GM12875 (cell line): ENCODE results near the gene RHOF.
"Not testable (repeated sequence)": the region's sequence is repeated elsewhere in the genome, so short reads cannot be mapped to it uniquely, and the experiment has no call there.

Source experiments
- H3K4me3 ChIP-seq: one replicate; pipeline ENCODE4 v1.5.1; 2011; ENCODE audit warnings: low read depth, low read length, control low read depth
- CTCF ChIP-seq: IDR thresholded peaks from 2 replicates; pipeline ENCODE4 v1.5.1; 2011; ENCODE audit warnings: low read depth, mild to moderate bottlenecking, control low read depth, inconsistent platforms, low read length, moderate library complexity, borderline replicate concordance; ENCODE audit not compliant: insufficient read depth

RHOF gene

GRCh38 chr12:121795034-121795968 lies 1.8 kb upstream of the RHOF start:
- no peak overlapping the region for H3K4me3 ChIP-seq

DNA sequence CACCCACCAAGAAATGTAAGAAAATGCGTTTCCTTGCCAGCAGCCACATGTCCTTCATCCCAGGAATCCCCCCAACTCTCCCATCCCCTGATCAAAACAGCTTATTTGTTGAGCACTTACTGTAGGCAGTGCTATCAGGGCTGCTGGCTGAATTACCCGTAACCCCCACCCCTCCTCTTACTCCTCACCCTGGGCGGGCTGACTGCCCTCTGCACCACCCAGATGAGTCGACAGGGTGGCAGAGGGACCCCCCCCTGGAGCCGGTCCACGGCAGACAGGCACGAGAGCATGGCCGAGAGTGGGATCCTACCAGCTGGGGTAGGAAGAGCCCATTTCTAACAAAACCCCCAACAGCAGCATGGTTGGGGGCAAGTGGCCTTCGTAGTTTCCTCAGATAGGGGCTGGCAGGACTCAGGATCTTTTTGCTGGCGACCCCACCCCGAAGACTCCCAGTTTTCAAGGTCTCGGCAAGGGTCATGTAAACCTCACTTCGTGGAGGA lies 1.1 kb upstream of the RHOF start:
- no peak for TF ChIP-seq CTCF
- peak overlapping the region; percentile 17 for H3K4me3 ChIP-seq

More at GRCh38 chr12:121795034-121795968, 1.8 kb upstream of the RHOF start:
- peak; percentile 98 for TF ChIP-seq CTCF

DNA sequence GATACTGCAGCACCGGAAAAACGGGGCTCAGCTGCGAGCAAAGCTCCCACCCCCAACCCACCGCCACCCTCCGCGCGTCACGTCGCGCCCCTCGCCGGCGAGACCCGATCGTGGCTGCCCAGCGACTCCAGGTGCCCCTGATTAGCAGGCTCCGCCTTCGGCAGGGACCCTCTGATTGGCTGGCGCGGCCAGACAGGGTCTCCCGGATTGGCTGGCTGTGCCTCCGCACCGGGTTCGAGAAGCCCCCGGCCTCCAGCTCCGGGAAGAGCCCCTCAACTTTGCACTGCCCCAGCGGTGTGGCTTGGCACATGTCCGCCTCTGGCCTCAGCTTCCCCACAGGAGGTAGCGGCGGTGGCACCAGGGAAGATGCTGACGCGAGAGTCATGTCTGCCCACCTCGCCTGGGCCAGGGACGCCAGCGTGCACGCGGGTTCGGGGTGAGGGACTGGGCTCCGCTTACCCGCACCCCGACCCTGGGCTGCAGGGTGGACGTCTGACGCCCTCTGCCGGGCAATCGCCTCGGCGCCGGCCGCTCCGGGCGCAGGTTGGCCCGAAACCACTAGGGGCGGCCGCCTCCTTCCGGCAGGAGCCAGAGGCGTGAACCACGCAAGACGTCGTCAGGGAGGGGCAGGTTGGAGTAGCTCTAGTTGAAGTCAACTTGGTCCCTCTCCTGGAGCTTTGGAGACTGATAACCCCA lies 498 bp upstream of the RHOF start:
- H3K4me3 ChIP-seq = peak overlapping the region; percentile 95
- peak; percentile 100 for TF ChIP-seq CTCF

GRCh38 chr12:121792607-121793439 lies 665 bp downstream of the RHOF start:
- peak; percentile 13; the same call in 1 of the 2 replicates for TF ChIP-seq CTCF
- H3K4me3 ChIP-seq = peak overlapping the region; percentile 95

DNA sequence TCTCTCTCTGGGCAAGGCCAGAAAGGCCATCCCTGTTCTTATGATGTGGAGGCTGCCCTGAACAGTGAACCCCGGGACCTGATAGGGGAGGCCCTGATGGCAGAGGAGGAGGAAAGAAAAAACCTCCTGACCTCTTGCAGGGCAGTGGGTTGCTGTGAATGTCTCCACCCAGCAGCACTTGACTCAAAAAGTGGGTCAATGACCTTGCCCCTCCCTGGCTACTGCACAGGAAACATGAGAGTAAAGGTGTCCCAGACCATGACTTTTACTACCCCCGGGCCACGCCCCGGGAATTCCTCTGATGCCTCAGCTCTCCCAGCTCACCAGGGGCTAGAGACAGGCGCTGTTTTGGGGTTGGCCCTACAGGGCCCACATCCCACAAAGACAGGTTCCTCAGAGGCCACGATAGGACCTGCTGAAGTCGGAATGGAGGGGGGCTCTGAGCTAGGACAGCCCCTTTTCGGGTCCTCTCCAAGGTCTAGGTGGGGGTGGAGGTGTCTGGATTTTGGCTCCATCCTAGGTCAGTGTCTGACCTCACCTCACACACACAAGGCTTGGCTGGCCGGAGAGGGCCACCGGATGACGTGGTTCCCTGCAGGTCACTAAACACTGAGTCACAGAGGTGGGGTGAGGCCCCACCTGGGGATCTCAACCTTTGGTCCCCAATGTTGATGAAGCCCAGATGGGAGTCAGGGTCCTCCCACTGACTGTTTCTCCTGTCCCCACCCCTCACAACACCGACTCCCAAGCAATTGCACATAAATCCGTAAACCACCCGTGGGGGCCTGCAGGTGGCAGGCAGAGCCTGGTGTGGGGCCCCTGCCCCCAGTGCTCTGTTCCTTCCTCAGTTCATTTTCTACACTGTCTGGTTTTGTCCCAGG lies 1.6 kb downstream of the RHOF start:
- H3K4me3 ChIP-seq = peak overlapping the region; percentile 95
- TF ChIP-seq CTCF = peak; percentile 23; the same call in 1 of the 2 replicates

DNA sequence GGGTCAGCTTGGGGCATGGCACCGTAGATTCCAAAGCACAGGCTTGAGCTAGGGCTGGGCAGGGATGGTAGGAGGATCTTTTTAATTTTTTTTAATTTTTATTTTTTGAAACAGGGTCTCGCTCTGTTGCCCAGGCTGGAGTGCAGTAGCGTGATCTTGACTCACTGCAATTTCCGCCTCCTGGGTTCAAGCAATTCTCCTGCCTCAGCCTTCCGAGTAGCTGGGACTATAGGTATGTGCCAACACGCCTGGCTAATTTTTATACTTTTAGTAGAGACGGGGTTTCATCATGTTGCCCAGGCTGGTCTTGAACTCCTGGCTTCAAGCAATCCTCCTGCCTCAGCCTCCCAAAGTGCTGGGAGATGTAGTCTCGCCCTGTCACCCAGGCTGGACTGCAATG lies 2.7 kb downstream of the RHOF start:
- H3K4me3 ChIP-seq = not testable (repeated sequence)
